HEK293 (cell line): ENCODE measurements around the gene FEM1A.

ENCODE experiments used
- ATF2 ChIP-seq: fragments of 450-650 bp; formaldehyde crosslinking; IDR thresholded peaks from 2 replicates; pipeline ENCODE4 v1.5.1; 2016; ENCODE audit warnings: missing biosample characterization, missing genetic modification characterization, low read depth
- CTCF ChIP-seq: fragments of 450-650 bp; formaldehyde crosslinking; IDR thresholded peaks from 2 replicates; pipeline ENCODE4 v1.5.1; 2016; ENCODE audit warnings: missing biosample characterization, missing genetic modification characterization
- HOXA7 ChIP-seq: sonication (generic); formaldehyde crosslinking; IDR thresholded peaks from 2 replicates; pipeline ENCODE4 v1.8.1; 2022; ENCODE audit warnings: missing genetic modification reagents, borderline replicate concordance
- KLF8 ChIP-seq: fragments of 450-650 bp; formaldehyde crosslinking; IDR thresholded peaks from 2 replicates; pipeline ENCODE4 v1.5.1; 2016; ENCODE audit warnings: missing biosample characterization, missing genetic modification characterization
- REST ChIP-seq: fragments of 450-650 bp; formaldehyde crosslinking; IDR thresholded peaks from 2 replicates; pipeline ENCODE4 v1.5.1; 2016; ENCODE audit warnings: missing biosample characterization, missing genetic modification characterization
- ZNF114 ChIP-seq: fragments of 450-650 bp; formaldehyde crosslinking; IDR thresholded peaks from 2 replicates; pipeline ENCODE4 v1.5.0; 2017; ENCODE audit warnings: missing biosample characterization, missing genetic modification characterization
- ZNF639 ChIP-seq: fragments of 450-650 bp; formaldehyde crosslinking; IDR thresholded peaks from 2 replicates; pipeline ENCODE4 v1.5.1; 2016; ENCODE audit warnings: missing biosample characterization, missing genetic modification characterization

- no peak for TF ChIP-seq CTCF (tag by site-specific recombination)
- TF ChIP-seq ZNF639 (tag by site-specific recombination), result no peak
- no peak for TF ChIP-seq ATF2 (tag by site-specific recombination)
- no peak for TF ChIP-seq ZNF114 (tag by site-specific recombination)
- TF ChIP-seq KLF8 (tag by site-specific recombination), result no peak
- no peak for TF ChIP-seq HOXA7 (CRISPR knock-in tag)
- TF ChIP-seq REST (tag by site-specific recombination), result no peak
These were observed 9.6 kb downstream of the FEM1A start for GRCh38 chr19:4801085-4801619.
